ENCODE measurements around the gene BEST2.
"Not testable (repeated sequence)": the region's sequence is repeated elsewhere in the genome, so short reads cannot be mapped to it uniquely, and the experiment has no call there.

Gene BEST2

GRCh38 chr19:12720296-12720695, 31.3 kb upstream of the BEST2 start:
- peak overlapping the region; percentile 93 for H3K27ac ChIP-seq (ENCODE audit: low read length)
- H3K27me3 ChIP-seq (ENCODE audit: control insufficient read depth in 1 of 2, insufficient read depth in 2 of 2, low read length in 2 of 2), result no peaks in the 10 kb centered on the region
- H3K9me3 ChIP-seq (ENCODE audit: control insufficient read depth in 2 of 2, low read length in 2 of 2), result no peaks in the 10 kb centered on the region
- H3K4me3 ChIP-seq (ENCODE audit: low read length in 2 of 2), result peak overlapping the region; percentile 77 to 86
- H3K4me1 ChIP-seq (ENCODE audit: control insufficient read depth, insufficient read depth, low read length), result peaks cover 43% of the 10 kb centered on the region
- H3K9ac ChIP-seq (ENCODE audit: low read length in 2 of 2), result peak overlapping the region; percentile 69 to 88
- peaks cover 13 to 18% of the 10 kb centered on the region in 2 donors for H3K36me3 ChIP-seq (ENCODE audit: control insufficient read depth in 2 of 2, insufficient read depth in 2 of 2, low read length in 2 of 2)

- peak overlapping the region; percentile 93 for H3K27ac ChIP-seq (ENCODE audit: low read length)
- H3K9ac ChIP-seq (ENCODE audit: low read length in 2 of 2), result peak overlapping the region; percentile 88 to 93
- peaks cover 41% of the 10 kb centered on the region for H3K4me1 ChIP-seq (ENCODE audit: control insufficient read depth, insufficient read depth, low read length)
- H3K36me3 ChIP-seq (ENCODE audit: control insufficient read depth in 2 of 2, insufficient read depth in 2 of 2, low read length in 2 of 2), result peaks cover 11 to 15% of the 10 kb centered on the region in 2 donors
- no peaks in the 10 kb centered on the region for H3K27me3 ChIP-seq (ENCODE audit: control insufficient read depth in 1 of 2, insufficient read depth in 2 of 2, low read length in 2 of 2)
- H3K9me3 ChIP-seq (ENCODE audit: control insufficient read depth in 2 of 2, low read length in 2 of 2), result no peaks in the 10 kb centered on the region
- H3K4me3 ChIP-seq (ENCODE audit: low read length in 2 of 2), result peak overlapping the region; percentile 77 to 86
Measured at GRCh38 chr19:12720851-12721655, 30.5 kb upstream of the BEST2 start.

- H3K27me3 ChIP-seq (ENCODE audit: control insufficient read depth in 1 of 2, insufficient read depth in 2 of 2, low read length in 2 of 2), result no peaks in the 10 kb centered on the region
- H3K4me3 ChIP-seq (ENCODE audit: low read length in 2 of 2), result peak overlapping the region; percentile 77 to 86
- peaks cover 7 to 10% of the 10 kb centered on the region in 2 donors for H3K36me3 ChIP-seq (ENCODE audit: control insufficient read depth in 2 of 2, insufficient read depth in 2 of 2, low read length in 2 of 2)
- peak overlapping the region; percentile 88 to 93 for H3K9ac ChIP-seq (ENCODE audit: low read length in 2 of 2)
- H3K27ac ChIP-seq (ENCODE audit: low read length), result peak overlapping the region; percentile 93
- no peaks in the 10 kb centered on the region for H3K9me3 ChIP-seq (ENCODE audit: control insufficient read depth in 2 of 2, low read length in 2 of 2)
- peaks cover 41% of the 10 kb centered on the region for H3K4me1 ChIP-seq (ENCODE audit: control insufficient read depth, insufficient read depth, low read length)
Measured at GRCh38 chr19:12721656-12722565, 29.7 kb upstream of the BEST2 start.

- no peaks in the 10 kb centered on the region for H3K9me3 ChIP-seq (ENCODE audit: control insufficient read depth in 2 of 2, low read length in 2 of 2)
- H3K9ac ChIP-seq (ENCODE audit: low read length in 2 of 2), result peak overlapping the region; percentile 88 to 93
- peaks cover 41% of the 10 kb centered on the region for H3K4me1 ChIP-seq (ENCODE audit: control insufficient read depth, insufficient read depth, low read length)
- no peaks in the 10 kb centered on the region for H3K27me3 ChIP-seq (ENCODE audit: control insufficient read depth in 1 of 2, insufficient read depth in 2 of 2, low read length in 2 of 2)
- H3K27ac ChIP-seq (ENCODE audit: low read length), result peak overlapping the region; percentile 93
- peaks cover 7 to 9% of the 10 kb centered on the region in 2 donors for H3K36me3 ChIP-seq (ENCODE audit: control insufficient read depth in 2 of 2, insufficient read depth in 2 of 2, low read length in 2 of 2)
- peak overlapping the region; percentile 81 to 86 for H3K4me3 ChIP-seq (ENCODE audit: low read length in 2 of 2)
Measured at GRCh38 chr19:12722566-12723380, 28.8 kb upstream of the BEST2 start.

- H3K9ac ChIP-seq (ENCODE audit: low read length in 2 of 2), result peak overlapping the region; percentile 69 to 78
- peak overlapping the region; percentile 93 for H3K27ac ChIP-seq (ENCODE audit: low read length)
- H3K36me3 ChIP-seq (ENCODE audit: control insufficient read depth in 2 of 2, insufficient read depth in 2 of 2, low read length in 2 of 2), result peaks cover 9 to 11% of the 10 kb centered on the region in 2 donors
- no peaks in the 10 kb centered on the region for H3K9me3 ChIP-seq (ENCODE audit: control insufficient read depth in 2 of 2, low read length in 2 of 2)
- peak overlapping the region; percentile 81 to 86 for H3K4me3 ChIP-seq (ENCODE audit: low read length in 2 of 2)
- H3K27me3 ChIP-seq (ENCODE audit: control insufficient read depth in 1 of 2, insufficient read depth in 2 of 2, low read length in 2 of 2), result no peaks in the 10 kb centered on the region
- H3K4me1 ChIP-seq (ENCODE audit: control insufficient read depth, insufficient read depth, low read length), result peaks cover 41% of the 10 kb centered on the region
Measured at GRCh38 chr19:12723381-12723640, 28.3 kb upstream of the BEST2 start.

GRCh38 chr19:12723641-12724426, 27.8 kb upstream of the BEST2 start, which contains the start of gene TNPO2:
Gene TNPO2 (minus strand): TSS chr19:12723932. CDS start chr19:12720977, 2,955 bp downstream.
- H3K9ac ChIP-seq (ENCODE audit: low read length in 2 of 2), result peak within 1 kb of the TSS; percentile 78 to 80
- peaks cover 39% of the 10 kb centered on the region for H3K4me1 ChIP-seq (ENCODE audit: control insufficient read depth, insufficient read depth, low read length)
- no peaks in the 10 kb centered on the region for H3K27me3 ChIP-seq (ENCODE audit: control insufficient read depth in 1 of 2, insufficient read depth in 2 of 2, low read length in 2 of 2)
- peak within 1 kb of the TSS; percentile 93 for H3K27ac ChIP-seq (ENCODE audit: low read length)
- H3K36me3 ChIP-seq (ENCODE audit: control insufficient read depth in 2 of 2, insufficient read depth in 2 of 2, low read length in 2 of 2), result peaks cover 7 to 8% of the 10 kb centered on the region in 2 donors
- peak within 1 kb of the TSS; percentile 81 to 86 for H3K4me3 ChIP-seq (ENCODE audit: low read length in 2 of 2)
- H3K9me3 ChIP-seq (ENCODE audit: control insufficient read depth in 2 of 2, low read length in 2 of 2), result no peaks in the 10 kb centered on the region

GRCh38 chr19:12725612-12726011, 26.0 kb upstream of the BEST2 start:
- Histone ChIP-seq H3K4me1 (ENCODE audit: control insufficient read depth, insufficient read depth, low read length) (peaks cover 26% of the 10 kb centered on the region), H3K36me3 (ENCODE audit: control insufficient read depth in 2 of 2, insufficient read depth in 2 of 2, low read length in 2 of 2) (peaks cover 12 to 13% of the 10 kb centered on the region in 2 donors)
- H3K4me3 ChIP-seq (ENCODE audit: low read length in 2 of 2); H3K9me3 ChIP-seq (ENCODE audit: control insufficient read depth in 2 of 2, low read length in 2 of 2); H3K27ac ChIP-seq (ENCODE audit: low read length); H3K27me3 ChIP-seq (ENCODE audit: control insufficient read depth in 1 of 2, insufficient read depth in 2 of 2, low read length in 2 of 2); H3K9ac ChIP-seq (ENCODE audit: low read length in 2 of 2): not testable (repeated sequence)

GRCh38 chr19:12726988-12727316, 24.6 kb upstream of the BEST2 start:
- H3K36me3 ChIP-seq (ENCODE audit: control insufficient read depth in 2 of 2, insufficient read depth in 2 of 2, low read length in 2 of 2), result peaks cover 20 to 22% of the 10 kb centered on the region in 2 donors
- no peak overlapping the region for H3K9ac ChIP-seq (ENCODE audit: low read length in 2 of 2)
- H3K4me1 ChIP-seq (ENCODE audit: control insufficient read depth, insufficient read depth, low read length), result peaks cover 23% of the 10 kb centered on the region
- H3K4me3 ChIP-seq (ENCODE audit: low read length in 2 of 2), result no peak overlapping the region
- H3K27me3 ChIP-seq (ENCODE audit: control insufficient read depth in 1 of 2, insufficient read depth in 2 of 2, low read length in 2 of 2), result no peaks in the 10 kb centered on the region
- H3K27ac ChIP-seq (ENCODE audit: low read length), result no peak overlapping the region
- H3K9me3 ChIP-seq (ENCODE audit: control insufficient read depth in 2 of 2, low read length in 2 of 2), result no peaks in the 10 kb centered on the region

GRCh38 chr19:12727745-12728433, 23.7 kb upstream of the BEST2 start:
- H3K4me3 ChIP-seq (ENCODE audit: low read length in 2 of 2), result no peak overlapping the region
- no peaks in the 10 kb centered on the region for H3K9me3 ChIP-seq (ENCODE audit: control insufficient read depth in 2 of 2, low read length in 2 of 2)
- no peak overlapping the region for H3K27ac ChIP-seq (ENCODE audit: low read length)
- H3K27me3 ChIP-seq (ENCODE audit: control insufficient read depth in 1 of 2, insufficient read depth in 2 of 2, low read length in 2 of 2), result no peaks in the 10 kb centered on the region
- no peak overlapping the region for H3K9ac ChIP-seq (ENCODE audit: low read length in 2 of 2)
- peaks cover 20 to 25% of the 10 kb centered on the region in 2 donors for H3K36me3 ChIP-seq (ENCODE audit: control insufficient read depth in 2 of 2, insufficient read depth in 2 of 2, low read length in 2 of 2)
- peaks cover 30% of the 10 kb centered on the region for H3K4me1 ChIP-seq (ENCODE audit: control insufficient read depth, insufficient read depth, low read length)
